ENCODE results near the gene POLA1. TPM values are rescaled to one million over a fixed set of nuclear protein-coding genes. Genes with fewer than 3 reads are reported as not detected.

Gene POLA1
- total RNA-seq, 2 experiments from 2014 or later, result 36.9 to 37.0 TPM

- Mint-ChIP-seq H3K27me3 (peaks cover 57% of the 10 kb centered on the region), H3K4me1 (peaks cover 10% of the 10 kb centered on the region), H3K4me3 (peak overlapping the region; percentile 25), H3K27ac (peak overlapping the region; percentile 64), H3K9me3 (no peaks in the 10 kb centered on the region), H3K36me3 (ENCODE audit: low read depth) (no peaks in the 10 kb centered on the region)
- DNase-seq, result no peak
- CTCF ChIA-PET, result interaction anchor here (1.1 kb wide), 1 partner anchor 172 kb away, joined by 4 read pairs; no protein-coding TSS in a partner anchor
- POLR2A ChIA-PET, result no interaction called here
Observed at GRCh38 chrX:25005382-25006185, 311.9 kb downstream of the POLA1 start.

DNA sequence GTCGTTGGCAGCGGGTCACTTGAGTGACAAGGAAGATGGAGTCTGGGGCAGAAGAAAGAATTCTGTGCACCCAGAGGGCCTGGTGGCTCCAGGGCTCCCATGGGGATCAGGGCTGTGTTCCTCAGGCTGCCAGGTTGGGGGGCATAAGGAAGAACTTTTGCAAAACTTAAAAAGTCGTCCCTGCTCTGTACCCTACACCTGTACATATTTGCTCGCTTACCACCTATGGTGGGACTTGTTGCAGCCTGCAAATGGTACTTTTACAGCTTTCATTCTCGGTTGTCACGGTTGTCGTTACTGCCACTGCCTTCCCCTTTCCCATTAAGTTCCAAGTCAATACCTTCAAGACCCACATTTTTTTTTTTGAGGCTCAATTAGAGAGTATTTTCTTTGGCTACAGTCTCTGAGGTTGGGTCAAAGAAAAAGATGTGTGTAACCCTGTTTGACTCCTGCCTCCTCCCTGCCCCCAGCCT is 312.9 kb downstream of the POLA1 start:
- peak overlapping the region; percentile 2 for H3K4me3 Mint-ChIP-seq
- H3K36me3 Mint-ChIP-seq (ENCODE audit: low read depth), result no peaks in the 10 kb centered on the region
- H3K4me1 Mint-ChIP-seq, result peaks cover 12% of the 10 kb centered on the region
- POLR2A ChIA-PET, result no interaction called here
- H3K9me3 Mint-ChIP-seq, result no peaks in the 10 kb centered on the region
- no peak for DNase-seq
- CTCF ChIA-PET, result no interaction called here
- H3K27ac Mint-ChIP-seq, result no peak overlapping the region
- H3K27me3 Mint-ChIP-seq, result peaks cover 65% of the 10 kb centered on the region

DNA sequence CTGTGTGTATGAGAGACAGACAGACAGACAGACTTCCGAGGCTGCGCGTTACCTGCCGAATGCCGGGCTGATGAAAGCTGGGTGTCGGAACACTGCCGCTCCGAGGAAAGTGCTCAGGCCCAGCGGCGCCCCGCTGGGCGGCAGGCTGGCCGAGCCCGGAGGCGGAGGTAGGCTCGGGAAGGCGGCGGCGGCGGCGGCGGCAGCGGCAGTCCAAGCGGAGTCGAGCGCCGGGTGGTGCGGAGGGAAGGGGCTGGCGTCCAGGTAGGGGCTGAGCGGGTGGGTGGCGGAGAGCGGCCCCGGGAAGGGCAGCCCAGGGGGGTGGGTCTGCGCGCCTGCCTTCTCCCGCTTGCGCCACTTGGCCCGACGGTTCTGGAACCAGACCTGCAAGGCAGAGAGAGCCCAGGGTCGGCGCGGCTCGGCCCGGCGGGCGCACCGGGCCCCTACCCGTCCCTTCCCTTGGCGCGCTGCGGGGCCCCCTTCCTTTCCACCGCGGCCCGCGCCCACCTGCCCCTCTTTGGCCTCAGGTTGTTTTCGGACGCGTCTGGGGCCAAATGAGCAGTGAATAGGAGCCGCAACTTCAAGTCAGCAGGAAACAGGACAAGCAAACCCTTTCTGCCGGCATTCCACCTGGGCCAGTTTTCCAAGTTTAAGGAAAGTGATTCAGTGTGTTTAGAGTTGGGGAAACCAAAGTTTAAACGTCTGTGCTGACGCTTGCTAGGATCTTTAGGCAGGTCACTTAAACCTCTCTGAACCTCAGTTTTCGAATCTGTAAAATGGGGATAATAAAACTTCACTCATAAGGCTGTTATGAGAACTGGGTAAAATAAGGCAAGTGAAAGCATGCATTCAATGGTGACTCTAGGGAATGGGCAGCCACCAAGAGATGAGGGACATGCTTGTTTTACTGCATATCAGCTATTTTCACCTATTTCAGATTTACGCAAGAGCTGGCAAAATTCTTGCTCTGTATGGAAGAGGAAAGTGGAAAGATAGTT is 313.6 kb downstream of the POLA1 start:
- H3K27me3 Mint-ChIP-seq, result peaks cover 69% of the 10 kb centered on the region
- H3K27ac Mint-ChIP-seq, result no peak overlapping the region
- H3K9me3 Mint-ChIP-seq, result no peaks in the 10 kb centered on the region
- no peak for DNase-seq
- POLR2A ChIA-PET, result no interaction called here
- H3K36me3 Mint-ChIP-seq (ENCODE audit: low read depth), result no peaks in the 10 kb centered on the region
- no peak overlapping the region for H3K4me3 Mint-ChIP-seq
- CTCF ChIA-PET, result interaction anchor here (0.6 kb wide), 1 partner anchor 24 kb away, joined by 3 read pairs; no protein-coding TSS in a partner anchor
- H3K4me1 Mint-ChIP-seq, result peaks cover 12% of the 10 kb centered on the region

- CTCF ChIA-PET, result interaction anchor here (1.5 kb wide), 1 partner anchor 13 kb away, joined by 4 read pairs; no protein-coding TSS in a partner anchor
- H3K27me3 Mint-ChIP-seq, result peaks cover 72% of the 10 kb centered on the region
- H3K4me1 Mint-ChIP-seq, result peaks cover 13% of the 10 kb centered on the region
- H3K27ac Mint-ChIP-seq, result no peak overlapping the region
- POLR2A ChIA-PET, result no interaction called here
- DNase-seq, result no peak
- no peaks in the 10 kb centered on the region for H3K36me3 Mint-ChIP-seq (ENCODE audit: low read depth)
- no peaks in the 10 kb centered on the region for H3K9me3 Mint-ChIP-seq
- no peak overlapping the region for H3K4me3 Mint-ChIP-seq
Observed at GRCh38 chrX:25009407-25009806, 315.7 kb downstream of the POLA1 start.

DNA sequence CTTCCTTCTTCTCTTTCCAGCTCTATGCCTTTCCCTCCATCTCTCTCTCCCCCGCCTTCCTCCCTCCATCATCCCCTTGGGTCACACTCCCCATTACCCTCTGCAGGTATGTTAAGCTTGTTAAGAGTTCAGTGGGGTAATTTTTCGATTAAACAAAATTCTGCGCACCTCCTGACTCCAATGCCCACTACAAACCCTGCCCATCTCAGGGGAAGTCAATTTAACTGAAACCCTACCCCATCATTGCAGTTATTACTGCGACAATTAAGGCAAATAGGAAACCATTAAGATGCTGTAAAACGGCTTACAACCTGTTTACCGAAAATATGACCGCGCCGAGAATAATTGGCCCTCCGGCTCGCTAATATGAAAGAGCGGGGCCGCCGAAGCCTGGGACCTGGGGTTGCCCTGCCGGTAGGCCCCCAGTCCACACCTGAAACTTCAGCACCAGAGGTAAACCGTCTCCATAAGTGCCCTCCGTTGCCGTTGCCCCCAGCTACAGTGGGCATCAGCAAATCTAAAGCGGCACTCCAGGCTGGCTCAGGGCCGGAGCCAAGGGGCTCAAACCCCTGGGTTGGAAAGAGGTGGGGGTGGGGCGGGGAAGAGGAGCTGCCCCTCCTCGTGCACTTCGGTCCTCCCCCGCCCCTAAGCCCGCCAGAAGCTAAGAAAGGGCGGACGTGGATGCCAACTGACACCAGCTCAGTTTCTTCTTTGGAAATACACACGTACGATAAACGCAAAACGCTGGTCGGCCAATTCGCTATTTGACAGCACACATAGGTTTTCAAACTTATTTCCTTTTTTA is 317.3 kb downstream of the POLA1 start:
- POLR2A ChIA-PET, result no interaction called here
- Mint-ChIP-seq H3K36me3 (ENCODE audit: low read depth) (no peaks in the 10 kb centered on the region), H3K27me3 (peaks cover 77% of the 10 kb centered on the region), H3K9me3 (no peaks in the 10 kb centered on the region), H3K27ac (no peak overlapping the region), H3K4me3 (no peak overlapping the region), H3K4me1 (peaks cover 13% of the 10 kb centered on the region)
- DNase-seq, result no peak
- CTCF ChIA-PET, result interaction anchor here (2.1 kb wide), 1 partner anchor 10 kb away, joined by 13 read pairs; no protein-coding TSS in a partner anchor

DNA sequence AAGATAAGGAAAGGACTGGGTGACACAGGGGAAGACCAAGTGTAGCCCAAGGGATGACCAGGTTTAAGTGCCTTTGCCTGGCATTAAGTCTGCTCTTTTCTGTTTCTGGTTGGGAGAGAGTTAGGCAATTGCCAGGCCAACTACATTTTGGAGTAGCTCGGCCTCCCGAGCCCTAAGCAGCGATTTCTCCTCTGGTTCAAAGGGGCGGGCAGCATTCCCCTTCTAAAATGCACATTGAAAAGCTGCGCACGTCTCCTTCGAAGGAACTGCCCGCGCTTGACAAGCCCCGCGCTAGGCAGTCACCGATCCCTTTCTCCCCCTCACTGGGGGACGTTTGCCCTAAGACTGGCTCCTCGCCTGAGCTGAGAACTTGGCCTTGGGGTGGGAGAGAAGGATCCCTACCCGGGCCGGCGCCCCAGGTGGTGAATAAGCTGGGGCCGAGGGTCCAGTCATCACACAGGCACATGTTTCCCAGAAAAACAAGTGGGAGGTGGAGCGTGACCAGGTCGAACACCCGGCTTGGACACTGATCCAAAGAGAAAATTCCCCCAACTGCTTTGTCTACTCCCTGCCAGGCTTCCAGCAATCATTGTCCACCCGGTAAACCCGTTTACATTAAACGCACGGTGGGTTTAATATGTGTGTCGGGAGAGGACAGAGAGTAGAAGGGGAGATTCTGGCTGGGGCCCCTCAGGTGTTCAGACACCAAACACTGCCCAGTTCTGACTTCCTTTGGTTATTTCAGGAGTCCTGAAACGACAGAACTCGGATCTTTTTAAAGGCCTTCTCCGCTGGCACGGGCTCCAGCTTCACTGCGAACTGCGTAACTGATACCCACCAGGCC is 318.1 kb downstream of the POLA1 start:
- POLR2A ChIA-PET, result no interaction called here
- no peak for DNase-seq
- H3K4me3 Mint-ChIP-seq, result no peak overlapping the region

GRCh38 chrX:25012433-25012735 is 318.7 kb downstream of the POLA1 start:
- H3K27me3 Mint-ChIP-seq, result peaks cover 80% of the 10 kb centered on the region
- peaks cover 11% of the 10 kb centered on the region for H3K4me1 Mint-ChIP-seq
- POLR2A ChIA-PET, result no interaction called here
- H3K4me3 Mint-ChIP-seq, result peak overlapping the region; percentile 44
- DNase-seq, result no peak
- no peak overlapping the region for H3K27ac Mint-ChIP-seq
- no peaks in the 10 kb centered on the region for H3K9me3 Mint-ChIP-seq
- peaks cover under 1% of the 10 kb centered on the region for H3K36me3 Mint-ChIP-seq (ENCODE audit: low read depth)
- CTCF ChIA-PET, result interaction anchor here (0.6 to 2.1 kb wide), 3 partner anchors 8 to 39 kb away, joined by 3 to 13 read pairs (median 3); no protein-coding TSS in a partner anchor

More for the DNA sequence above, 318.1 kb downstream of the POLA1 start:
- H3K4me1 Mint-ChIP-seq, result peaks cover 10% of the 10 kb centered on the region
- no peak overlapping the region for H3K27ac Mint-ChIP-seq
- H3K9me3 Mint-ChIP-seq, result no peaks in the 10 kb centered on the region
- CTCF ChIA-PET, result interaction anchor here (0.6 to 2.1 kb wide), 2 partner anchors 9 to 38 kb away, joined by 3 to 13 read pairs; no protein-coding TSS in a partner anchor
- H3K27me3 Mint-ChIP-seq, result peaks cover 77% of the 10 kb centered on the region
- H3K36me3 Mint-ChIP-seq (ENCODE audit: low read depth), result no peaks in the 10 kb centered on the region

GRCh38 chrX:25012793-25013631 is 319.3 kb downstream of the POLA1 start:
- ChIA-PET POLR2A (no interaction called here), CTCF (interaction anchor here (0.9 kb wide), 1 partner anchor 11 kb away, joined by 3 read pairs; no protein-coding TSS in a partner anchor)
- Mint-ChIP-seq H3K36me3 (ENCODE audit: low read depth) (peaks cover 3% of the 10 kb centered on the region), H3K4me3 (peak overlapping the region; percentile 49), H3K27me3 (peaks cover 81% of the 10 kb centered on the region), H3K4me1 (peaks cover 13% of the 10 kb centered on the region), H3K27ac (no peak overlapping the region), H3K9me3 (no peaks in the 10 kb centered on the region)
- DNase-seq, result no peak

DNA sequence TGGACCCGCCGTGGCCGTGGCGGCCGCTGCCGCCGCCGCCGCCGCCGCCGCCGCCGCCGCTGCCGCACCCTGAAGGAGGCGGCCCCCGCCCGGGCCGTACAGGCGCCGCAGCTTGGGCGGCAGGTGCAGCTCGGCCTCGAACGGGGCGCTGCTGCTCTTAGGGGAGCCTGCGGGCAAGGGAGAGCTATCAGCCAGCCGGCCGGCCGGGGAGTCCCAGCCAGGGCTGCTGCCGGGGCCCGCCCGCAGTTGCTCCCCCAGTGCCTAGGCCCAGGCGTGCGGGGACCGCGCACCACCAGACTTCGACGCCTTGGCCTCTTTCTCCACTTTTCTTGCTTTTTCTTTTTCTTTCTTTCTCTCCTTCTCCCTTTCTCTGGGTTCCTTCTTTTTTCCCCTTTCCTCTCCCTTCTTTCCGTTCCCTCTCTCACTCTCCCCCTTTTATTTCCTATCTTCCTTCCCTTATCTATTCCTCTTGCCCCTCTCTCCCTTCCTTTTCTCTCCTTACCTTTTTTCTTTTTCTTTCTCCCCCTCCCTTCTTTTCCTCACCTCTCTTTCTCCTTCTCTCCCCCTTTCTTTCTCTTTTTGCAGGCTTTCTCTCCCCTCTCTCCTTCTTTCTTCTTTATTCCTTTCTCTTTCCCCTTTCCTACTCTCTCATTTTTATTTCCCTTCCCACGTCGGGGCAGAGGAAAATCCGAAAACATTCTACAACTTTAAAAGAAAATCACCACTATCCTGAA is 320.1 kb downstream of the POLA1 start:
- POLR2A ChIA-PET, result no interaction called here
- Mint-ChIP-seq H3K36me3 (ENCODE audit: low read depth) (peaks cover 3% of the 10 kb centered on the region), H3K4me1 (peaks cover 13% of the 10 kb centered on the region), H3K27me3 (peaks cover 78% of the 10 kb centered on the region), H3K27ac (no peak overlapping the region), H3K4me3 (peak overlapping the region; percentile 50), H3K9me3 (no peaks in the 10 kb centered on the region)
- no peak for DNase-seq
- CTCF ChIA-PET, result no interaction called here

DNA sequence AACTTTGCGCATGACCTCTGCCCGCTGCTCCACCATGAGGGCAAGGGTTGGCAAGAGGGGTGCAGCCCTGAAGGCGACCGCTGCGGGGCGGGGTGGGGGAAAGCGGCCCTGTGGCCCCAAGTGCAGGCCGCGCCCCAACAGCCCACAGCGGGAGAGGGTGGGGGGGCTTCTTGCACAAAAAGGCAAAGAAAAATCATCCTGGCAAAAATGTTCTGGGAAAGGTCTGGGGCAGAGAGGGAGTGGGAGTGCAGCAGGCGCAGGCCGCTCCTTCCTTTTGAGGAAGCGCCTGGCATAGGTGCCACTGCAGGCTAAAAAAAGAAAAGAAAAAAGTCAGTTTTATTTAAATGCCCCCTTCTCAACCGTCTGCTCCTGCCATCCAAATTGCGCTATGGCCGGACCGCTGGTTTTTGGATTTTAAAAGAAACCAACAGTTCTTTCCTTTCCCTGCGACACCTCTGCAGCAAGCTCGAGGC is 320.7 kb downstream of the POLA1 start:
- POLR2A ChIA-PET, result no interaction called here
- H3K36me3 Mint-ChIP-seq (ENCODE audit: low read depth), result peaks cover 3% of the 10 kb centered on the region
- H3K4me3 Mint-ChIP-seq, result peak overlapping the region; percentile 50
- CTCF ChIA-PET, result no interaction called here
- peaks cover 76% of the 10 kb centered on the region for H3K27me3 Mint-ChIP-seq
- no peaks in the 10 kb centered on the region for H3K9me3 Mint-ChIP-seq
- H3K4me1 Mint-ChIP-seq, result peaks cover 13% of the 10 kb centered on the region
- DNase-seq, result no peak
- H3K27ac Mint-ChIP-seq, result no peak overlapping the region
